K562 (cell line): ENCODE measurements around the gene ACHE. TPM values are rescaled to one million over a fixed set of nuclear protein-coding genes. Genes with fewer than 3 reads are reported as not detected.

Source experiments
- ATAC-seq: fragments of 200-7000 bp; cut with Tn5 transposase; 3 replicates; pipeline ENCODE4 v1.9.1; 2020; ENCODE audit warnings: moderate library complexity
- BruUV-seq: library from RNA; stranded (reverse); fragments of 400-500 nt; replicated peaks from 2 replicates; lab custom pipeline; 2021; lab: Mats Ljungman, UMichigan
- CTCF ChIA-PET: fragments of 300-600 bp; formaldehyde crosslinking; extraction: SDS; loops from one replicate; lab custom pipeline; 2021; ENCODE audit warnings: low intra/inter-chr PET ratio; lab: Yijun Ruan, JAX
- POLR2A ChIA-PET: fragments of 300-600, 350-650 bp; sonication (Branson Sonifier 250); formaldehyde crosslinking; extraction: SDS; loops from one replicate; lab custom pipeline; 2021; ENCODE audit warnings: antibody characterized with exemption, inconsistent platforms; lab: Yijun Ruan, JAX
- DNase-seq, 4 experiments: peaks; one replicate each; pipeline versions ENCODE4 v3.0.0 to v3.0.0-alpha.2; 2011 to 2018; ENCODE audit warnings: low spot score in 3 of 4, mixed read lengths in 3 of 4; ENCODE audit errors: extremely low read depth in 1 of 4
- FAIRE-seq: peaks from 2 replicates; lab custom pipeline; 2011; peaks lifted over from hg19 to GRCh38; lab: Jason Lieb, UNC
- H2AFZ ChIP-seq: 2 replicates; pipeline ENCODE4 v1.6.0; 2011; ENCODE audit warnings: low read depth, low read length, control low read depth, inconsistent platforms
- H3K27ac ChIP-seq: fragments of 200-600 bp; 3 replicates; pipeline ENCODE4 v1.8.0; 2011; ENCODE audit warnings: low read depth, mild to moderate bottlenecking, control low read depth, inconsistent platforms, low read length, moderate library complexity, mixed read lengths; ENCODE audit errors: extremely low read depth
- H3K27me3 ChIP-seq, 2 experiments: fragments of 300-600 bp in 1 of 2; 2 replicates in 1 of 2; 3 replicates in 1 of 2; pipeline versions ENCODE4 v1.6.0 to v1.8.0; 2011; ENCODE audit warnings: inconsistent platforms in 2 of 2, low read length in 2 of 2, mild to moderate bottlenecking in 1 of 2, mixed read lengths in 1 of 2, moderate library complexity in 1 of 2; ENCODE audit not compliant: control insufficient read depth in 2 of 2, insufficient read depth in 2 of 2
- H3K36me3 ChIP-seq: fragments of 300-600 bp; 3 replicates; pipeline ENCODE4 v1.8.0; 2011; ENCODE audit warnings: mild to moderate bottlenecking, low read length, inconsistent platforms; ENCODE audit not compliant: control insufficient read depth, insufficient read depth
- H3K4me1 ChIP-seq, 2 experiments: fragments of 200-600 bp in 1 of 2; replicated peaks in 1 of 2; 2 replicates in 1 of 2; 3 replicates in 1 of 2; pipeline versions ENCODE4 v1.5.1 to v1.8.0; 2011; ENCODE audit warnings: inconsistent platforms in 2 of 2, low read length in 2 of 2, mild to moderate bottlenecking in 1 of 2, mixed read lengths in 1 of 2, moderate library complexity in 1 of 2; ENCODE audit not compliant: control insufficient read depth in 2 of 2, insufficient read depth in 2 of 2
- H3K4me2 ChIP-seq: 2 replicates; pipeline ENCODE4 v1.6.1; 2011; ENCODE audit warnings: low read length, control low read depth, inconsistent platforms, mixed read lengths; ENCODE audit not compliant: insufficient read depth
- H3K4me3 ChIP-seq: fragments of 200-600 bp; sonication (generic), shearing (Covaris generic); 2 replicates; pipeline ENCODE4 v1.5.1; 2016; ENCODE audit warnings: control low read depth, inconsistent platforms
- H3K79me2 ChIP-seq: fragments of 200-600 bp; 3 replicates; pipeline ENCODE4 v1.8.0; 2011; ENCODE audit warnings: low read length, inconsistent platforms; ENCODE audit not compliant: control insufficient read depth, insufficient read depth
- H3K9ac ChIP-seq, 2 experiments: 2 replicates each; pipeline versions ENCODE4 v1.6.0 to v1.6.1; 2011; ENCODE audit warnings: low read depth in 2 of 2, low read length in 2 of 2, control low read depth in 1 of 2, inconsistent platforms in 1 of 2, mild to moderate bottlenecking in 1 of 2, mixed read lengths in 1 of 2; ENCODE audit not compliant: insufficient read depth in 1 of 2
- H3K9me1 ChIP-seq: one replicate; pipeline ENCODE4 v1.6.0; 2011; ENCODE audit warnings: inconsistent platforms, mild to moderate bottlenecking, low read length, moderate library complexity; ENCODE audit not compliant: control insufficient read depth, insufficient read depth
- H3K9me3 ChIP-seq: replicated peaks from 2 replicates; pipeline ENCODE4 v1.5.1; 2011; ENCODE audit warnings: low read depth, low read length, inconsistent platforms; ENCODE audit not compliant: control insufficient read depth, insufficient read depth
- H4K20me1 ChIP-seq: replicated peaks from 2 replicates; pipeline ENCODE4 v1.6.1; 2011; ENCODE audit warnings: low read length, inconsistent platforms, mixed read lengths; ENCODE audit not compliant: control insufficient read depth, insufficient read depth
- BRD9 ChIP-seq: fragments of 450-650 bp; IDR thresholded peaks from 2 replicates; pipeline ENCODE4 v1.6.1; 2018; ENCODE audit warnings: low read depth; ENCODE audit not compliant: partially characterized antibody
- C11orf30 ChIP-seq: fragments of 450-650 bp; IDR thresholded peaks from 2 replicates; pipeline ENCODE4 v1.6.1; 2016; ENCODE audit warnings: low read depth, mild to moderate bottlenecking
- CBFA2T3 ChIP-seq: fragments of 450-650 bp; IDR thresholded peaks from 2 replicates; pipeline ENCODE4 v1.6.1; 2017
- MTA3 ChIP-seq: fragments of 450-650 bp; formaldehyde crosslinking; IDR thresholded peaks from 2 replicates; pipeline ENCODE4 v1.6.1; 2017; ENCODE audit warnings: mild to moderate bottlenecking, borderline replicate concordance
- NFE2L1 ChIP-seq: fragments of 450-650 bp; IDR thresholded peaks from 2 replicates; pipeline ENCODE4 v1.6.1; 2016; ENCODE audit warnings: missing genetic modification characterization, low read depth, mild to moderate bottlenecking, missing compliant biosample characterization, moderate library complexity, borderline replicate concordance
- RBFOX2 ChIP-seq: fragments of 200-400 bp; formaldehyde crosslinking; IDR thresholded peaks from 2 replicates; pipeline ENCODE4 v1.6.1; 2017; ENCODE audit warnings: low read depth, mild to moderate bottlenecking, low read length, moderate library complexity
- RBM25 ChIP-seq: fragments of 200-400 bp; formaldehyde crosslinking; IDR thresholded peaks from 2 replicates; pipeline ENCODE4 v1.6.1; 2018; ENCODE audit warnings: low read length, low read depth, moderate library complexity; ENCODE audit not compliant: severe bottlenecking
- RFX5 ChIP-seq: IDR thresholded peaks from 2 replicates; pipeline ENCODE4 v1.6.1; 2011; ENCODE audit warnings: low read depth, mild to moderate bottlenecking, improper control_type of control experiment, low read length
- RUNX1 ChIP-seq: sonication (generic); IDR thresholded peaks from 2 replicates; pipeline ENCODE4 v1.6.1; 2016; ENCODE audit warnings: antibody characterized with exemption, low read depth
- ZFX ChIP-seq: sonication (generic); formaldehyde crosslinking; IDR thresholded peaks from 2 replicates; pipeline ENCODE4 v1.8.0; 2022; ENCODE audit warnings: mild to moderate bottlenecking, missing genetic modification reagents, moderate library complexity
- ZNF24 ChIP-seq: fragments of 450-650 bp; IDR thresholded peaks from 2 replicates; pipeline ENCODE4 v1.6.1; 2016
- WGBS: fragments of 100-300 bp; shearing (Covaris generic); methylation state at CpG from one replicate; pipeline ENCODE4 v1.1.6; 2016; ENCODE audit warnings: low coverage, mixed read lengths; ENCODE audit not compliant: insufficient coverage; ENCODE audit errors: missing lambda C conversion rate; 5-methylcytosine and 5-hydroxymethylcytosine counted together
- in situ Hi-C: fragments of 300-500 bp; cut with MboI; formaldehyde crosslinking; loops from 4 replicates; pipeline ENCODE4 v1.15.0; 2018; ENCODE audit warnings: inconsistent platforms, mixed read lengths
- intact Hi-C: fragments of 100-400 bp; cut with micrococcal nuclease; formaldehyde crosslinking; loops from 2 replicates; pipeline ENCODE4 v1.14.2; 2022
- polyA plus RNA-seq, 8 experiments: library from polyadenylated mRNA; depleted of rRNA in 4 of 8; stranded (reverse) in 5 of 8; unstranded in 3 of 8; fragments of >200 nt; fragmentation: Nextera tagmentation in 2 of 8; fragmentation: Illumina TruSeq in 1 of 8; extraction: Ambion mirVana in 2 of 8; extraction: Trizol in 1 of 8; gene quantifications; 2 replicates each; pipeline versions ENCODE4 v1.2.1 to v1.2.3, GENCODE V29; 2011 to 2014; ENCODE audit warnings: inconsistent platforms in 1 of 8, missing spikeins in 1 of 8
- total RNA-seq, 7 experiments: library from RNA; depleted of rRNA in 6 of 7; stranded (reverse); fragments of >200 nt in 6 of 7; fragmentation: Illumina TruSeq in 2 of 7; extraction: Trizol in 2 of 7; gene quantifications; 2 replicates each; pipeline versions ENCODE4 v1.2.1 to v1.2.3, GENCODE V29; 2011 to 2021; ENCODE audit warnings: low replicate concordance in 1 of 7
- TF ChIP-seq, protein P1 (sequence below), 2 experiments: IDR thresholded peaks in 1 of 2; conservative IDR thresholded peaks in 1 of 2; 2 replicates each; pipeline ENCODE4 v1.6.1; 2016; ENCODE audit warnings: low read depth in 2 of 2, mild to moderate bottlenecking in 1 of 2, missing compliant biosample characterization in 1 of 2, missing genetic modification characterization in 1 of 2, moderate library complexity in 1 of 2
- TF ChIP-seq, protein P2 (sequence below): fragments of 450-650 bp; IDR thresholded peaks from 2 replicates; pipeline ENCODE4 v1.6.1; 2017; ENCODE audit warnings: antibody characterized with exemption

The ACHE gene
- total and polyA plus RNA-seq, 9 of the 15 experiments (the other 6 are each of a cell fraction or from before 2014, with no cell fraction given), result 0.04 to 8.8 (median 1.9) TPM

DNA sequence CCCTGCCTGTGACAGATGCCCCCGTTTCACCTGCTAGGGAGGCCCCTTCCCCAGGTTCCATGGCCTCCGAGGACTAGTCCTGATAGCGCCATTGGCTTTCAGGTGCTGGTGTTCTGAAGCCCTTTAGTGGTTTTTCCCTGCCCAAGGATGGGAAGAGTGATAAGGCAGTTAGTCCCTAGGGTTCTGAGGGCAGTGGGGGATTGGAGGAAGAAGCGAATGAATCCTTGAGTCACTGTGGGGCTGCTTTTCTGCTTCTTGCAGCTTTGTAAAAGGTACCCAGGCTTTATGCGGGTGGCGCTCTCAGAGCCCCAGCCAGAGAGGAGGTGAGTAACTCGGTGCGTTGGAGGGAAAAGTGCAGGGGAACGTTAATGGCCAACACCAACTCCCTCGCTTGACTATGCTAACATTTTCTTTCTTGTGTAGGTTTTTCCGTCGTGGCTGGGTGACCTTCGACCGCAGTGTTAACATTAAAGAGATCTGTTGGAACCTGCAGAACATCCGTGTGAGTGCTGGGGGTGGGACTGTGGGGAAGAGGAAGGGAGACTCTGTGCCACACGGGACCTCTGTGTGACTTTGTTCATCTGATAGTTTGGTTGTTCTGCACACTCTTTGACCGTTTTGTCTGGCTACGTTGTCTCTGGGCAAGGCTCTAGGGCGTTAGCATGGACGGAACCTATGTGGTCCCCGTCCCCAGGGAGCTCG lies 10.1 kb downstream of the ACHE start (continued):
- no peak for TF ChIP-seq ZNF24
- TF ChIP-seq RBFOX2, result peak; percentile 32; the same call in 1 of the 2 replicates
- no peak for TF ChIP-seq RFX5
- TF ChIP-seq, all 486 proteins: peak for 3

DNA sequence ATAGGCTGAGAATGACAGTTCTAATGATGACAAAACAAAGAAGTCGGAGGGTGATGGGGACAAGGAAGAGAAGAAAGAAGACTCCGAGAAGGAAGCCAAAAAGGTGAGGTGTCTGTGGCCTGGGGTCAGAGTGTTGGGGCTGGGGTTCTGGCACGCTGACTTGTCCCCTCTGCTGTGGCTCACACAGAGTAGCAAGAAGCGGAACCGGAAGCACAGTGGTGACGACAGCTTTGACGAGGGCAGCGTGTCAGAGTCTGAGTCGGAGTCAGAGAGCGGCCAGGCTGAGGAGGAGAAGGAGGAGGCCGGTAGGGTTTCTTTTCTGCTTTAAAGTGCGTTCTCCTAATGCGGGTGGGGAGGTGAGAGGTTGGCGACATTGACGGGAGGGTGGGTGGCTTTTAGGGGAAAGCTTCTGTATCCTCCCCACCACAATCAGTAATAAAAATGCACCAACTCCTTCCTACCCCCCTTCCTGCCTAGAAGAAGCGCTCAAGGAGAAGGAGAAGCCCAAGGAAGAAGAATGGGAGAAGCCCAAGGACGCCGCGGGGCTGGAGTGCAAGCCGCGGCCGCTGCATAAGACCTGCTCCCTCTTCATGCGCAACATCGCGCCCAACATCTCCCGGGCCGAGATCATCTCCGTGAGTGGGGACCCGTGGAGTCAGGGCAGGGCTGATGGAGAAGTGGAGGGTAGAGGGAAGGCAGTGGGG lies 10.8 kb downstream of the ACHE start:
- CTCF ChIA-PET, result no interaction called here
- TSS peak; percentile 55 for BruUV-seq
- peaks cover 36% of the 10 kb centered on the region for H4K20me1 ChIP-seq
- no peak overlapping the region for H3K27ac ChIP-seq
- H3K9ac ChIP-seq, result 0 out of 4 replicates have a peak overlapping the region, but pooled peaks of 1 of the 2 experiments have one; percentile 21
- H3K36me3 ChIP-seq, result peaks cover 90% of the 10 kb centered on the region
- H3K4me2 ChIP-seq, result no peak overlapping the region
- intact Hi-C loops (no loop called here), in situ Hi-C loops (no loop called here)
- H3K4me3 ChIP-seq, result no peak overlapping the region
- H3K9me1 ChIP-seq, result peaks cover 9% of the 10 kb centered on the region
- H3K27me3 ChIP-seq, result no peaks in the 10 kb centered on the region
- POLR2A ChIA-PET, result interaction anchor here (6.3 kb wide), 1 partner anchor 9 kb away, joined by 144 read pairs; the partner anchor contains the start of gene SRRT
- peaks cover 20 to 53% of the 10 kb centered on the region in 2 experiments for H3K4me1 ChIP-seq
- ATAC-seq, result no peak
- no peak overlapping the region for H2AFZ ChIP-seq
- peak in 1 of 4 experiments; percentile 11 for DNase-seq
- WGBS, result 91% methylated on average over 28 of the region's 29 CpGs
- no peaks in the 10 kb centered on the region for H3K9me3 ChIP-seq
- peaks cover 60% of the 10 kb centered on the region for H3K79me2 ChIP-seq
- no peak for FAIRE-seq
- no peak for TF ChIP-seq ZFX
- no peak for TF ChIP-seq RUNX1
- TF ChIP-seq, protein P1, sequence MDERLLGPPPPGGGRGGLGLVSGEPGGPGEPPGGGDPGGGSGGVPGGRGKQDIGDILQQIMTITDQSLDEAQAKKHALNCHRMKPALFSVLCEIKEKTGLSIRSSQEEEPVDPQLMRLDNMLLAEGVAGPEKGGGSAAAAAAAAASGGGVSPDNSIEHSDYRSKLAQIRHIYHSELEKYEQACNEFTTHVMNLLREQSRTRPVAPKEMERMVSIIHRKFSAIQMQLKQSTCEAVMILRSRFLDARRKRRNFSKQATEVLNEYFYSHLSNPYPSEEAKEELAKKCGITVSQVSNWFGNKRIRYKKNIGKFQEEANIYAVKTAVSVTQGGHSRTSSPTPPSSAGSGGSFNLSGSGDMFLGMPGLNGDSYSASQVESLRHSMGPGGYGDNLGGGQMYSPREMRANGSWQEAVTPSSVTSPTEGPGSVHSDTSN (CRISPR knock-in tag; IDR thresholded peaks at IDR 0.05; ENCODE audit: low read depth), result no peak
- TF ChIP-seq, protein P1 (tag; conservative IDR thresholded peaks at IDR 0.05; ENCODE audit: low read depth), result peak; percentile 16; the same call in 1 of the 2 replicates
- no peak for TF ChIP-seq BRD9
- no peak for TF ChIP-seq RBM25
- TF ChIP-seq C11orf30, result no peak
- no peak for TF ChIP-seq MTA3
- no peak for TF ChIP-seq CBFA2T3
- TF ChIP-seq, protein P2, sequence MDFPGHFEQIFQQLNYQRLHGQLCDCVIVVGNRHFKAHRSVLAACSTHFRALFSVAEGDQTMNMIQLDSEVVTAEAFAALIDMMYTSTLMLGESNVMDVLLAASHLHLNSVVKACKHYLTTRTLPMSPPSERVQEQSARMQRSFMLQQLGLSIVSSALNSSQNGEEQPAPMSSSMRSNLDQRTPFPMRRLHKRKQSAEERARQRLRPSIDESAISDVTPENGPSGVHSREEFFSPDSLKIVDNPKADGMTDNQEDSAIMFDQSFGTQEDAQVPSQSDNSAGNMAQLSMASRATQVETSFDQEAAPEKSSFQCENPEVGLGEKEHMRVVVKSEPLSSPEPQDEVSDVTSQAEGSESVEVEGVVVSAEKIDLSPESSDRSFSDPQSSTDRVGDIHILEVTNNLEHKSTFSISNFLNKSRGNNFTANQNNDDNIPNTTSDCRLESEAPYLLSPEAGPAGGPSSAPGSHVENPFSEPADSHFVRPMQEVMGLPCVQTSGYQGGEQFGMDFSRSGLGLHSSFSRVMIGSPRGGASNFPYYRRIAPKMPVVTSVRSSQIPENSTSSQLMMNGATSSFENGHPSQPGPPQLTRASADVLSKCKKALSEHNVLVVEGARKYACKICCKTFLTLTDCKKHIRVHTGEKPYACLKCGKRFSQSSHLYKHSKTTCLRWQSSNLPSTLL, result no peak
- TF ChIP-seq NFE2L1 (tag), result no peak
